Stimulated activated CD4-positive, alpha-beta T cell treated with anti-CD3 and anti-CD28 coated beads, Interleukin-1b, Interleukin-23, amount 100 ng/mL, for 48 hours (primary cell): ENCODE data around the gene STAT5B.
"Not testable (repeated sequence)": the region's sequence is repeated elsewhere in the genome, so short reads cannot be mapped to it uniquely, and the experiment has no call there.

ENCODE experiments used
- DNase-seq: peaks from one replicate; pipeline ENCODE4 v3.0.0-alpha.2; 2020

STAT5B gene

DNA sequence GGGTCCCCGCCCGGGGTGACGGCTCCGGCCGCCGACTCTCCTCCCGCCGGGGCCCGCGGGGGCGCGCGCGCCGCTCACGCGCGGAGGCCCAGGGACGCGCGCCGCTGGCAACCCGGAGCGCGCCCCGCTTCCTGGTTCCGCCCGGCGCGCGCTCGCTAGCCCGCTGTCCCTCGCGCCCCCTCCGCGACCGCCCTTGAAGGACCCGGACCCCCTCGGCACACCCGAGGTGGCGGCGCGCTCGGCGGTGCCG is at the start of gene STAT5B:
Gene STAT5B (minus strand): TSS at position 33 of the 250 bp plus-strand sequence. CDS start 44,264 bp downstream, outside the sequence.
- DNase-seq: peak; percentile 49

- no peak for DNase-seq
These were observed 48.8 kb upstream of the STAT5B start for GRCh38 chr17:42325026-42325425.

GRCh38 chr17:42323268-42323773 is 47.1 kb upstream of the STAT5B start:
- DNase-seq: no peak

- DNase-seq: peak; percentile 94
These were observed 46.4 kb upstream of the STAT5B start for GRCh38 chr17:42322382-42323267.

DNA sequence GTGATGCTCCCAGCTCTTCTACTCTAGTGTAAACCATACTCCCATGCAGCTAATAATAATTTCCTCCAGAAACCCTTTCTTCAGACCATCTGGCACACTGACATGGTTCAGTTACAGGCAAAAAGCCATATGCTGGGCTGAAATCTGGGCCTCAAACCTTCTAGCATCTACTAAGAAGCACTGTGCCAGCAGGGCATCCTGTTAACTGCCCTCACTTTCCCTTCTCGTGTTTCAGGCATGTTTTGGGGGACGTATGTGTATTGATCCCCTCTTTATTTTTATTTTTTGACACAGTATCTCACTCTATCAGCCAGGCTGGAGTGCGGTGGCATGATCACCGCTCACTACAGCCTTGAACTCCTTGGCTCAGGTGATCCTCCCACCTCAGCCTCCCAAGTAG is 45.4 kb upstream of the STAT5B start:
- no peak for DNase-seq

DNA sequence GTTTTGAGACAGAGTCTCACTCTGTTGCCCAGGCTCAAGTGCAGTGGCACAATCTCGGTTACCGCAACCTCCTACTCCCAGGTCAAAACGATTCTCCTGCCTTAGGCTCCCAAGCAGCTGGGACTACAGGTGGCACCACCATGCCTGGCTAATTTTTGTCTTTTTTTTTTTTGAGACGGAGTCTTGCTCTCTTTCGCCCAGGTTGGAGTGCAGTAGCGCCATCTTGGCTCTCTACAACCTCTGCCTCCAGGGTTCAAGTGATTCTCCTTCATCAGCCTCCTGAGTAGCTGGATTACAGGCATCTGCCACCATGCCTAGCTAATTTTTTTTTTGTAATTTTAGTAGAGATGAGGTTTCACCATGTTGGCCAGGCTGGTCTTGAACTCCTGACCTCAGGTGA is 41.8 kb upstream of the STAT5B start:
- not testable (repeated sequence) for DNase-seq

GRCh38 chr17:42317266-42317845 is 41.2 kb upstream of the STAT5B start:
- no peak for DNase-seq

DNA sequence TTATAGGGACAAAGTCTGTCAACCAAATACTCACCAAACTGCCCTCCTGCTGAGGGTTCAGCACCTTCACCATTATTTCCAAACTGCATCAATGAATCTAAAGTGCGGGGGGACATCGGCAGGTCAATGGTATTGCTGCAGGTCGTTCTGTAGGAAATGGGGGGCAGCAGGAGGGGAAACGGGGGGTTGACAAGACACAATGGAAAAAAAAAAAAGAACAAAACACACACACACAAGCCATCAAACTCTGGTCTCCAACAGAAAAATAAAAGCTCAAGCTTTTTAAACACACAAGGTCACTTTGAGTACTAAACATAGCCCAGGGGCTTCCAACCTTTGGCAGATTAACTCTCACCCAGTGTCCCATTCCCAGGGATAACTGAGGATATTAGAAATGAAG is 40.6 kb upstream of the STAT5B start:
- no peak for DNase-seq

DNA sequence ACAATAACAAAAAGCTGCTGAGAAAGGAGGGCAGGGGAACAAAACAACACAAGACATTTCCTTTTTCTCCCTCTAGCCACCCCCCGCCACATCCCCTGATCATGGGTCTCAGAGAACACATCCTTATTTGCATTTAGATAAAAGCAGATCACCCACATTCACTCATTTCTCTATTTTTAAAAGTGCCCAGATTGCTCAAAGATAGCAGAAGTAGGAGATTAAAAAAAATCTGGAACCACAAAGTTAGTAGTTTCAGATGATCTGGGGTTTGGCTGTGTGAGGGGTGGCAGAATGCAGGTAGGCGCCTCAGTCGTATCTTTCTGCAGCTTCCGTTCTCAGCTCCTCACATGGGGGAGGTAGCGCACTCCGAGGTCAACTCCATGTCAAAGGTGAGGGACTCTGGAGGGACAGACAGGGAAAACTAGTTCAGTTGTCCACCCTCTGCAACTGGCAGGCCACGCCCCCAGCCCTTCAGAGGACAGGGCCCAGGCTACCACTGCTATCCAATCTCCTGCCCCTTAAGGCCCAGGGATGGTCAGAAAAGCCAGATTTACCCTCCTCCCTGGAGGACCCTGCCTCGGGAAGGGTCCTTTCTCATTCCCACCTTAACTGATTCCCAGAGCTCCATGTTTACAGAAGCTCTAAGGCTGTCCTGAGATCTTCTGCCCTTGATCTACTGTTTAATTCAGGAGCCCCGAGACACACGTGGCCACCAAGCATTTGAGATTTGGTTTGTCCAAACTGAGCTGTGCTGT is 39.4 kb upstream of the STAT5B start:
- DNase-seq: no peak

DNA sequence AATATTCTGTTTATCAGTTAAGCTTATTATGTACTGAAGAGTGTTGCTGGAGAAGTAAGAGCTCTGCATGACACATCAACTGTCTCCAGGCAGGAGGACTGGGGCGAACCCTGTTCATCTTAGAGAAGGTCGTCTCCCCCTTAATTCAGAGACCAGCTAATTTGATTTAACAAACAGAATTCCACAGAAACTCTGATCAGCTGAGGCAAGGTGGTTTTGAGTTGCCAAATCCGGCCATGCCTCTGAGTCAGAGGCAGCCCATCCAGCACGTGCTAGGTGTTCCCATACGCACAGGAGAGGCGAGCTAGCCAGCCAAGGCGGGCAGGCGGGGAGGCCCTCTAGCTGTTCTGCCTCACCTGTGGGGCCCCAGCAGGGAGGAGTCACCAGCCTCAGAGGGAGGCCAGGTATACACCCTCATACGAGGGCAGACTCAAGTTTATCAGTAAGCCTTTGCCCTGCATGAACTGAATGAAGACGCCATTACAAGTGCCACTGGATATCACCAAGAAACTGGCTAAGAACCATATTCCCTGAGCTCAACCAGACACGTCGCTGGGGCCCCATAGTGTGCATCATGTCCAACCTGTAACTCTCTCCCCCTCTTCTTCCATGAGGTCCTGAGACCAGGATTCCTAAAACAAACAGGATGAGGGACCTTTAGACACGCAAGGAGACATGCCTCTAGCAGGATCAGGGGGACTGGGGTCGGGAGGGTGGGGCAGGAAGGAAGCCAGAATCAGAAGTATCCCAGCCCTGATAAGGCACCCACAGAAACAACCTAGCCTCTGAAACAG is 37.8 kb upstream of the STAT5B start:
- DNase-seq: peak; percentile 46

DNA sequence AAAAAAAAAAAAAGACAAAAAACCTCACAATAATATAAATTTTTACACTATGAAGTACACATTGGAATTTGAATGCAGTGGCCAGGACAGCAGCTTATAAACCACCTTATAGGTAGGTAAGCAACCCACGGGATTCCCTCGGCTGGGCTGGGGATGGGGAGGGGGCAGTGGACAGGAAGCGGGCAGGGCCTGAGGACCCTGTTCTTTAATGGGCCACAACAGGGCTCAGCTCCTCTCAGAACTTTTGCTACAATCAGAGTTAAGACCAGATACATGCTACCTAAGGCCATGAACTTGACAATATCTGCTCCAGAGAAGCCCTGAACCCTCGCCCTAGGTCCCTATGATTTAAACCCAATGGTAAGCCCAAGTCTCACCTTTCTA is 37.2 kb upstream of the STAT5B start:
- no peak for DNase-seq

GRCh38 chr17:42312285-42313130 is 36.3 kb upstream of the STAT5B start:
- DNase-seq: peak; percentile 86

DNA sequence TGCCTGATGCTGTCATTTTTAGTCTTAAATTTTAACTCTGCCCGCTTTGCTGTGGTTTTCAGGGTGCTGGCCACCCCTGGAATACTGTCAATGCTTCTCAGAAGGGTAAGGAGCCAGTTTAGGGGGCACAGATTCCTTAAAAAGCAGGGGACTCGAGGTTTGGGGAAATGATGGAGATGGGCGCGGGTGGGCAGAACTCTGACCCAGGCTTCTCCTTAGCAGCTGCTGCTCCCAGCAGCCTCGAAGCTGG is 35.8 kb upstream of the STAT5B start:
- DNase-seq: no peak

DNA sequence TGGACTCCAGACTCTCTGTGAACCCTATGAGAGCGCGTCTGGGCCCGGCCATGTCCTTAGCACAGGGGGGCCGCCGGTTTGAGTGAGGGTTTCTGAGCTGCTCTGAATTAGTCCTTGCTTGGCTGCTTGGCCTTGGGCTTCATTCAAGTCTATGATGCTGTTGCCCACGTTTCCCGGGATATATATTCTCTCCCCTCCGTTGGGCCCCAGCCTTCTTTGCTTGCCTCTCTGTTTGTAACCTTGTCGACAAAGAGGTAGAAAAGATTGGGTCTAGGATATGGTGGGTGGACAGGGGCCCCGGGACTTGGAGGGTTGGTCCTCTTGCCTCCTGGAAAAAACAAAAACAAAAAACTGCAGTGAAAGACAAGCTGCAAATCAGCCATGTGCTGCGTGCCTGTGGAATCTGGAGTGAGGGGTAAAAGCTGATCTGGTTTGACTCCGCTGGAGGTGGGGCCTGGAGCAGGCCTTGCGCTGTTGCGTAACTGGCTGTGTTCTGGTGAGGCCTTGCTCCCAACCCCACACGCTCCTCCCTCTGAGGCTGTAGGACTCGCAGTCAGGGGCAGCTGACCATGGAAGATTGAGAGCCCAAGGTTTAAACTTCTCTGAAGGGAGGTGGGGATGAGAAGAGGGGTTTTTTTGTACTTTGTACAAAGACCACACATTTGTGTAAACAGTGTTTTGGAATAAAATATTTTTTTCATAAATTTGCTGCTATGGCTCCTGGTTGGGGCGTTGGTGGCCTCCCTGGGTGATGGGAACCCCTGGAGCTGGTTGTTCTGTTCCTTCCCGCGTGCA is 35.2 kb upstream of the STAT5B start:
- peak; percentile 42 for DNase-seq

DNA sequence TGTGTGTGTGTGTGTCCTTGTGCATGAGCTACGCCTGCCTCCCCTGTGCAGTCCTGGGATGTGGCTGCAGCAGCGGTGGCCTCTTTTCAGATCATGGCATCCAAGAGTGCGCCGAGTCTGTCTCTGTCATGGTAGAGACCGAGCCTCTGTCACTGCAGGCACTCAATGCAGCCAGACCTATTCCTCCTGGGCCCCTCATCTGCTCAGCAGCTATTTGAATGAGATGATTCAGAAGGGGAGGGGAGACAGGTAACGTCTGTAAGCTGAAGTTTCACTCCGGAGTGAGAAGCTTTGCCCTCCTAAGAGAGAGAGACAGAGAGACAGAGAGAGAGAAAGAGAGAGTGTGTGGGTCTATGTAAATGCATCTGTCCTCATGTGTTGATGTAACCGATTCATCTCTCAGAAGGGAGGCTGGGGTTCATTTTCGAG is 34.6 kb upstream of the STAT5B start:
- DNase-seq: peak; percentile 42

DNA sequence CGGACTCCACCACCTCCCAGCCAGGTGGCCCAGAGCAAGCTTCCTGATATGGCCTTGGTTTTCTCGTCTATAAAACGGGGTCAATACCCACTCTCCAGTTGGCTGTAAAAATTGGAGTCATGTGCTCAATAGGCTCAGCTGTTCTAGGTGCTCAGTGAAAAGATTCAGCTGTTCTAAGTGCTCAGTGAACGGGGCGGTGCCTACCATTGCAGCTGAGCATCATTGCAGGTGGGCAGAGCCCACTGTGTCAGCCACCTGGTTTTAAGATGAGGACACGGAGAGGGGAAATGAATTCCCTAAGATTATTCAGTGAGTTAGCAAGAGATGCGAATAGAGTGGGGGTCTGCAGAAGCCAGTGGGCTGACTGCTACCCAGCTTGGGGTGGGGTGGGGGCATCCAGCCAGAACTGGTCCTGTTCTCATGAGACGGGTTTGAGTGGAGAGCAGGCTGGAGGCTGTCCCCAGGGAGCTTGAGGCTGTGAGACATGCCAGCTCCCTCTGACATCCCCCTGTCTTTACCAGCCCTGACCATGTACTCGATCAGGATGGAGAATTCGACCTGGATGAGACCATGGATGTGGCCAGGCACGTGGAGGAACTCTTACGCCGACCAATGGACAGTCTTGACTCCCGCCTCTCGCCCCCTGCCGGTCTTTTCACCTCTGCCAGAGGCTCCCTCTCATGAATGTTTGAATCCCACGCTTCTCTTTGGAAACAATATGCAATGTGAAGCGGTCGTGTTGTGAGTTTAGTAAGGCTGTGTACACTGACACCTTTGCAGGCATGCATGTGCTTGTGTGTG is 34.0 kb upstream of the STAT5B start:
- DNase-seq: no peak

DNA sequence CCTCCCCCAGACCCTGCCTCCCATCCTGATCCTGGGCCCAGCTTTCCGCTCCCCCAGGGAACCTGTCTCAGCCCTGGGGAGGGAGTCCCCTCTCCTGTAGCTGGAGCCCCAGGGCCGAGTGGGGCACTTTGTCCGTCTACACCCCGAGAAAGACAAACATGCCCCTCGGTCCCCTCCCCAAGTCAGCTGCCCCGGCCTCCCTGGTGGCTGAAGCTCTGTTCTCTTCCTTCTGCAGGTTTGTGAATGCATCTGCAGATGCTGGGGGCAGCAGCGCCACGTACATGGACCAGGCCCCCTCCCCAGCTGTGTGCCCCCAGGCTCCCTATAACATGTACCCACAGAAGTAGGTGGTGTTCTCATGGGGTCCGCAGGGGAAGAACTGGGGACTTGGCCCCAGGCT is 33.0 kb upstream of the STAT5B start:
- no peak for DNase-seq

GRCh38 chr17:42308446-42308845 is 32.3 kb upstream of the STAT5B start:
- no peak for DNase-seq

DNA sequence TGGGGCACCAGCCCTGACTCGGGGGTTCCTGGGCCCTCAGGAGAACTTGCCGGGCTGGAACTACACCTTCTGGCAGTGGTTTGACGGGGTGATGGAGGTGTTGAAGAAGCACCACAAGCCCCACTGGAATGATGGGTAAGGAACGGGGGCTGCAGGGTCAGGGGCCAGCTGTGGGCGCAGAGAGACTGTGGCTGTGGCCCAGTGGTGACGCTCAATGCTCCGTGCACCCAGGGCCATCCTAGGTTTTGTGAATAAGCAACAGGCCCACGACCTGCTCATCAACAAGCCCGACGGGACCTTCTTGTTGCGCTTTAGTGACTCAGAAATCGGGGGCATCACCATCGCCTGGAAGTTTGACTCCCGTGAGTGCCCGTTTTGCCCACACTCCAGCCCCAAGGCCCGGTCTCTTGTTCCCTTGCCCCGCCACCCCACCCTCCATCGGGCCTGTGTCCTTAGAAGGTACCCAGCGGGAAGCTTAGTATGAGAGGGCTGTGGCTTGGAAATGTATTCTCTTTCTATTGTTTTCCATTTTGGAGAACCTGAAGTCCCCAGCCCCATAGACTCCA is 31.3 kb upstream of the STAT5B start:
- DNase-seq: no peak

DNA sequence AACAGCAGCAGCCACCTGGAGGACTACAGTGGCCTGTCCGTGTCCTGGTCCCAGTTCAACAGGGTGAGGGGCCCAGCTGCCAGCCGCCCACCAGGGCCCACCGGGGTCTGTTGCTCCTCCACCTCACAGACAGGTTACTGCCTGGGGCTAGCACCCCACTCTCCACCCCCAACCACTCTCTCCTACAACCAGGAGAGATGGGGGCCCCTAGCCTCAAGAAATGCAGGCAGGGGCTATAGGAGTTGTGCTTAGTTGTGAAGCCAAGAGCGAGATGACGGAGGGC is 30.1 kb upstream of the STAT5B start:
- no peak for DNase-seq
